Iris pigment epithelial cell (primary cell): ENCODE results near the gene SLC22A7.

Source experiments
- DNase-seq: peaks from one replicate; pipeline ENCODE4 v3.0.0-alpha.2; 2011; ENCODE audit warnings: low read depth

SLC22A7 gene, protein sequence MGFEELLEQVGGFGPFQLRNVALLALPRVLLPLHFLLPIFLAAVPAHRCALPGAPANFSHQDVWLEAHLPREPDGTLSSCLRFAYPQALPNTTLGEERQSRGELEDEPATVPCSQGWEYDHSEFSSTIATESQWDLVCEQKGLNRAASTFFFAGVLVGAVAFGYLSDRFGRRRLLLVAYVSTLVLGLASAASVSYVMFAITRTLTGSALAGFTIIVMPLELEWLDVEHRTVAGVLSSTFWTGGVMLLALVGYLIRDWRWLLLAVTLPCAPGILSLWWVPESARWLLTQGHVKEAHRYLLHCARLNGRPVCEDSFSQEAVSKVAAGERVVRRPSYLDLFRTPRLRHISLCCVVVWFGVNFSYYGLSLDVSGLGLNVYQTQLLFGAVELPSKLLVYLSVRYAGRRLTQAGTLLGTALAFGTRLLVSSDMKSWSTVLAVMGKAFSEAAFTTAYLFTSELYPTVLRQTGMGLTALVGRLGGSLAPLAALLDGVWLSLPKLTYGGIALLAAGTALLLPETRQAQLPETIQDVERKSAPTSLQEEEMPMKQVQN

DNA sequence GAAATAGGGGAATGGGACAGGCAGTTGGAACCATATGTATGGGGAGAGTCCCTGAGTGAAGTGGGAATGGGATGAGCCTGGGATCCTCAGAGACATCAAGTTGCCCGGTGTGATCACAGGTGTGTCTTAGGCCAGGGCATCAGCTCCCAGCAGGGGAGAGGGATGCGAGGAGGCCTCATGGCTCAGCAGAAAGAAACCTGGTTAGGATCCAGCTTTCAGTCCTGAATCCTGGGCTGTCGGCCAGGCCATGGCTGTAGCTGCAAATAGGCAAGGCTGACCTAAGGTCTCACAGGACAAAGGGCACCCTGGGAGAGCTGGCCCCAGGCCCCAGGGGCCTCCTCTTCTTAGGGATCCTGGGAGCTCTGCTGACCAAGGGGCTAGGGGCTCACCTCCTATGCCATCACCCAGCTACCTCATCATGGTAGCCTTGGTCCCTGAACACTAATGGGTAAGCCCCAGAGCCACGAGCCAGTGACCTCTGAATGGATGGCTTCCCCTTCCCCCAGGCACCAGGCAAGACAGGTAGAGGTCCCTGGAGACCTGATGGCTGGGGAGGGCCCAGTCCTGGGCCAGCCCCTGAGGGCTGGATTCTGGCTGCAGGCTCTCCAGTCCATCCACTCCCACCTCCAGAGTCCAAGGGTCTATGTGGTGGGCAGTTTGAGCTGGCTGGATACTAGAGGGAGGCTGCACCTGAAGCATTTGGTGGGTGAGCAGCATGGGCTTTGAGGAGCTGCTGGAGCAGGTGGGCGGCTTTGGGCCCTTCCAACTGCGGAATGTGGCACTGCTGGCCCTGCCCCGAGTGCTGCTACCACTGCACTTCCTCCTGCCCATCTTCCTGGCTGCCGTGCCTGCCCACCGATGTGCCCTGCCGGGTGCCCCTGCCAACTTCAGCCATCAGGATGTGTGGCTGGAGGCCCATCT is at the start of gene SLC22A7:
TSS of gene SLC22A7 (plus strand) at position 617 of the 921 bp plus-strand sequence. CDS start at position 716, 99 bp downstream.
- DNase-seq = no peak

DNA sequence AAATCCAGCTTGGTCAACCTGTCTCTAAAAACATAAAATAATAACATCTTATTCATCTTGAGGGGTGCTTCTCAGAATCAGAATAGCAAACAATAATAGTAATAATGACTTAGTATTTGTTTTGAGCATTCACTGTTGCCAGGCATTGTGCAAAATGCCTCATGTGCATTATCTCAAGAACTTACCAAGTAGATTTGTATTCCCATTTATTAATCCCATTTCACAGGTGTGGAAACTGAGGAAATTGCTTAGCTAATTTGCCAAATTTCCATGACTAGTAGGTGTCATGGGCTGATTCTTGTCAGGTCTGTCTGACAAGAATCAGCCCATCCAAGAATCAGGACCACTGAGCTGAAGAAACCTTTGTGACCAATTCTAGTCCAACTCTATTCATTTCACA is 49.3 kb upstream of the SLC22A7 start:
- DNase-seq = no peak

DNA sequence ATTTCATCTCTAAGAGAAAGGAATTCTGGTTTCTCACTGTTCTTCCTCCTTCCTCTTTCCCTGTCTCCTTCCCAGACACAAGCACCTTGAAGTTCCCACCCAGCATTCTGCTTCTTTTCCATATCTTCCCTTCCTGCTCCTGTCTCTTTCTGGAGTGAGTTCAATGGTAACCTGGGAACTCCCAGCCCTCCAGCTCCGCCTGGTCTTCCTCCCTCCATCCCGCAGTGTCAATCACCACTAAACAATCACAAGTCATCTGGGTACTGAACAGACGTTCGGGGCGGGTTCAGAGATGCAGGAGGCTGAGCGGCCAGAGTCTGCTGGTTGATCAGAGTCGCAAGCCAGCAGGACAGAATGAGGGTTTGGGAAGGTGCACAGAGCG is 47.1 kb upstream of the SLC22A7 start:
- no peak for DNase-seq

DNA sequence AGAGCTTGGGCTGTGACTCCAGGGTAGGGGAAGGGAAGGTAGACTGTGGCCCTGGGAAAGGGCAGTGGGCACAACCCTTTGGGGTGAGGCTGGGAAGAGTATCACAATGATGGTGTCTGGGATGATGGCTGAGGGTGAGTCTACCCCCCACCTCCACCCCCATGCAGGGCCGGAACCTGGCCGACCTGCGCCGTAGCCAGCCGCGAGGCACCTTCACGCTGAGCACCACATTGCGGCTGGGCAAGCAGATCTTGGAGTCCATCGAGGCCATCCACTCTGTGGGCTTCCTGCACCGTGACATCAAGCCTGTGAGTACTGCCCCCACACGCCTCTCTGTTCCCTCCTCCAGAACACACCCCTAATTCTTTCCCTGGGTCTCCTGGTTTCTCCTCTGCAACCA is 44.7 kb upstream of the SLC22A7 start:
- no peak for DNase-seq

DNA sequence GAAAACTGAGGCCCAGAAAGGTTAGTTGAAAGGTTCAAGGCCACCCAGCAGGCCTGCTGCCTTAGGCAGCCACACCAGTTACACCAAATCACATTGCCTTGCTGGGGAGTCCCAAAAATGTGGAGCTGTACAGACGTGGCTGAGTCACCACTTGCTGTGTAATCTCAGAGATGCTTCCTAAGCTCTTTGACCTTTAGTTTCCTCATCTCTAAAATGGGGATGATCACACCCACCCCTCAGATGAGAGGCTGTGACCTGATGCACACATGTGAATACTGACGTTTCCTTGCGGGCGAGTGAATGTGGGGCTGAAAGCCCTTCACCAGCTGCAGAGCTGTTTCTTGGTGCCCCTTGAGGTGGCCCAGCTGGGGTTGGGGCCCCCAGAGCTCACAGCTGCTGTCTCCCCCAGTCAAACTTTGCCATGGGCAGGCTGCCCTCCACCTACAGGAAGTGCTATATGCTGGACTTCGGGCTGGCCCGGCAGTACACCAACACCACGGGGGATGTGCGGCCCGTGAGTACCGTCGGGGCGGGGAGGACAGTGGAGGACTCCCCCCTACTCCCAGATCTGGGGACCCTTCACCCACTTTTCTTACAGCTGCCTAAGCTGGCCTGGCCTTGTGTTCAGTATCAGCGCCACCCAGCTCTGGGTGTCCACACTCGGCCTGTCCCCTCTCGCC is 43.8 kb upstream of the SLC22A7 start:
- DNase-seq = peak; percentile 55

DNA sequence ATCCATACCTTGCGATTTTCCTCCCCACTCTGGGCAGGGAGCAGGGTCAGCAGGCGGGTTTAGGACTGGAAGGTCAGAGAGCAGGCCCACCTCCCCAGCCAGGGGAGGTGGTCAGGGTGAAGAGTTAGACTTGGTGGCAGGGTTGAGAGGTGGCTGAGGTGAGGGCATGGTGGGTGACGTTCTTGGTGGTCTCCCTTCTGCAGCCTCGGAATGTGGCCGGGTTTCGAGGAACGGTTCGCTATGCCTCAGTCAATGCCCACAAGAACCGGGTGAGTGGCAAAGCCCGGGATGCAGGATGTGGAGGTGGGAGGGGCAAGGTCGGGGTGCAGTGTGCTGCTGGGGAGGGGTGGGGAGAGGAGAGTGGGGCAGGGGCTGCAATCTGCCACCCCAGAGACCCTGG is 43.2 kb upstream of the SLC22A7 start:
- no peak for DNase-seq

DNA sequence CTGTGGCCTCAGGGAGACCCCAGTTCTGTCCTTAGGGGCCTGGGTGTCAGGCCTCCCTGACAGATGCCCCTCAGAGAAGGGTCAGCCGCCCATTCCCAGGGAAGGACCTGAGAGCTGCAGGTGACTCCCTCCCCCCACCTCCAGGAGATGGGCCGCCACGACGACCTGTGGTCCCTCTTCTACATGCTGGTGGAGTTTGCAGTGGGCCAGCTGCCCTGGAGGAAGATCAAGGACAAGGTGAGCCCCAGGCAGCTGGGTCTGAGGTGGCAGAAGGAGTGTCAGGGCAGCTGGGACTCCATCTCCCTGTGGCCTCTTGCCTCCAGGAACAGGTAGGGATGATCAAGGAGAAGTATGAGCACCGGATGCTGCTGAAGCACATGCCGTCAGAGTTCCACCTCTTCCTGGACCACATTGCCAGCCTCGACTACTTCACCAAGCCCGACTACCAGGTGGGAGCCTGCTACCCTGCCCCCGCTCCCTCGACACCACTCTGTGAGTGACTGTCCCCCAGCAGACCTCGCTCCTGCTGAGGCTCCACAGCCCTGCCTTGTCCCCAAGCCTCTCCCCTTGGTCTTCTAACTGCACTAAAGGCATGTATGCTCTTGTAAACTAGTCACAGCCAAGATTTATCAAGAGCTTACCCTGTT is 42.5 kb upstream of the SLC22A7 start:
- no peak for DNase-seq

DNA sequence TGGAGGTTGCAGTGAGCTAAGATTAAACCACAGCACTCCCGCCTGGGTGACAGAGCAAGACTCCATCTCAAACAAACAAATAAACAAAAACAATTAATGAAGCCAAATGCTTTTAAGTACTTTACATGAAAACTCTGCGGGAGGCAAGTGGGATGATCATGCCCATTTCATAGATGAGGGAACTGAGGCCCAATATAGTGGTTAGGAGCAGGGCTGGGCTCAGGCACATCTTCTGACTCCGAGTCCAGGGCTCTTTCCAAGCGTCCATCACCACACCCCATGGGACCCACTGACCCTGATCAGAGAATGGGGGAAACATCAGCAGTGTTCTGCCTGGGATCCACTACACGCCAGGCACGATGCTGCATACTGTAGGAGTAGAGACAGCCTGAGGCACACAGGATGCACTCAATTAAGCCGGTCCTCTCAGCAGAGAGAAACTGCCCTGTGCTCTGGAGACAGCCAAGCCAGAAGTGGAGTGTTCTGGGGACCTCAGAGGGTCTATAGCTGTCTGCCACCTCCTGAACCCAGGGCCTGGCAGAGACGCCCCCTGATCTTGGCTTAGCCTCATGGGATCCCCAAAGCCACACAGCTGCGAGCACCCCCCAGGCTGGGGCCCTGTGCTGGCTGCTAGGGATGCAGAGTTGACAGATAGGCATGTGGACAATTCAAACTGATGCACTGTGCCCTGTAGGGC is 41.2 kb upstream of the SLC22A7 start:
- no peak for DNase-seq

DNA sequence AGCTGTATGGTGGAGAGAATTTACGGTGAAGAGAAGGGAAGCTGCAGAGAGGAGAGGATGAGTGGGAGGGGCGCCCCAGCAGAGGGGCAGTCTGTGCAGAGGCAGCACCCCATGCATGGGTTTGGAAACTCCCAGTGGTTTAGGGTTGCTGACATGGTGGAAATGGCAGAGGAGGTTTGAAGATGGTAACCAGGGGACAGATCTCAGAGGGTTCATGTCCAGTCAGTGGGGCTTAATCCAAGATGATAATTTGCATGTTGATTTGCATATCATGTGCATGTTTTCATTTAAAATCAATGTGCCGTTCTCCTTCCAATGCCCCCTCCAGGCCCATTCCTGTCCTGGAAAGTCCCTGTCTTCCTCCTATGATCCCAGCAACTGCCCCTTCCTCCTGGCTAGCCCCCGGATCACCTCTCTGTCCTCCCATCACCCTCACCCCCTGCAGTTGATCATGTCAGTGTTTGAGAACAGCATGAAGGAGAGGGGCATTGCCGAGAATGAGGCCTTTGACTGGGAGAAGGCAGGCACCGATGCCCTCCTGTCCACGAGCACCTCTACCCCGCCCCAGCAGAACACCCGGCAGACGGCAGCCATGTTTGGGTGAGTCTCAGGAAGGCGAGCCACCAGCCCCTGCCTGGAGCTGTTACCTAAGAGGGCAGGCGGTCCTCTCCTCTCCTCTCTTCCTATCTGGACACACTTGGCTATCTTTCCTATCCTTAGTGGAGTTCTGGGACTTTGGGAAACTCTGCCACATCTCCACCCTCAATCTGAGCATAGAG is 40.5 kb upstream of the SLC22A7 start:
- DNase-seq = no peak

DNA sequence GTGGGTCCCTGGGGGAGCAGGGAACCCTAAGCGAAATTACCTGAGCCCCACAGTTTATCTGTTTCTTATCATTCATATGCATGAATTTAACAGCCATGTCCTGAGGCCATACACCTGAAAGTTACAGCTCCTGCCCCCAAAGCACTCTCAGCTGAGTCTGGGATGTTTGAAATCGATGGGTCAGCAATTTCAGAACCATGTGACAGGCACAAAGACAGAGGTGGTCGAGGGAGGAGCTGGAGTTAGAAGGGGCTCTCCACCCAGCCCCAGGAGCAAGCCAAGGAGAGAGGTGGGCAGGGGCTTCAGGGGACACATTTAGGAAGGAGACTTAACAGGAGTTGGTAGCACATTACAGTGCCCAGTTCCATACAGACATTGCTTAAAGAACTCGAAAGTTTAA is 39.9 kb upstream of the SLC22A7 start:
- DNase-seq = no peak

DNA sequence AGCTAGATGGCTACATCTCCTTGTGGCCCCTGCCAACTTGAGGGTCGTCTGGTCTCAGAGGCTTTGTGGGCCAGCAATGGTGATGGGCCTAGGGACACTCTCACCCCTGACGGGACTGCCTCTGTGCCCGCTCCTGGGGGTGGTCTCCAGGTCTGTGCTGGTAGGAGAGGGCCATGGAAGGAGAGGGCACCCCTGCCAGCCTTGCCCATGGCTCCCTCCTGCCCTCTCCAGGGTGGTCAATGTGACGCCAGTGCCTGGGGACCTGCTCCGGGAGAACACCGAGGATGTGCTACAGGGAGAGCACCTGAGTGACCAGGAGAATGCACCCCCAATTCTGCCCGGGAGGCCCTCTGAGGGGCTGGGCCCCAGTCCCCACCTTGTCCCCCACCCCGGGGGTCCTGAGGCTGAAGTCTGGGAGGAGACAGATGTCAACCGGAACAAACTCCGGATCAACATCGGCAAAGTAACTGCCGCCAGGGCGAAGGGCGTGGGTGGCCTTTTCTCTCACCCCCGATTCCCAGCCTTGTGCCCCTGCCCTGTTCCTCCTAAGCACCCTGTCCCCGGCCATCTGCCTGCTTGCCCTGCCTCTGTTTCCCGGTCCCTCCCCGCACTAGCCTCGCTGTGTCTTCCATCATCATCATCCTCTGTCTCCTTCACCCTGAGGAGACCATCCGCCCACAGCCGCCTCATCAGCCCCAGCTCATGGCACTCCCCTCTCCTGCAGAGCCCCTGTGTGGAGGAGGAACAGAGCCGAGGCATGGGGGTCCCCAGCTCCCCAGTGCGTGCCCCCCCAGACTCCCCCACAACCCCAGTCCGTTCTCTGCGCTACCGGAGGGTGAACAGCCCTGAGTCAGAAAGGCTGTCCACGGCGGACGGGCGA is 39.0 kb upstream of the SLC22A7 start:
- no peak for DNase-seq

DNA sequence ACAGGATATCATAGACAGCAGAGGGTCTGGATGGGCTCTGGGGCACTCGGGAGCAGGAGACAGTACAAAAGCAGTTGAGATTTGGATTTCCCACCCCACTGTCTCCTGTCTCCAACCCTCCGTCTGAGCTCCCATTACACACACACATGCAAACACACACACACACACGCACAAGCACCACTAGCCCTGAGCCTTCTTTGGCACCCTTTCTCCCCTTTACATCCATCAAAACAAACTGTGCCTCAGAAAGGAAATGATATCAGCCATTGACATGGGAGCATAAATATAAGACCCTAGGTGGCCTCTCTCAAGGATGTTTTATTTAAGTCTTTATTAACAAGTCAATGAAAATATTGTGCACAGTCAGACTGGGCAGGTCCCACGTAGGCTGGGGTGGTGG is 37.3 kb upstream of the SLC22A7 start:
- DNase-seq = no peak

DNA sequence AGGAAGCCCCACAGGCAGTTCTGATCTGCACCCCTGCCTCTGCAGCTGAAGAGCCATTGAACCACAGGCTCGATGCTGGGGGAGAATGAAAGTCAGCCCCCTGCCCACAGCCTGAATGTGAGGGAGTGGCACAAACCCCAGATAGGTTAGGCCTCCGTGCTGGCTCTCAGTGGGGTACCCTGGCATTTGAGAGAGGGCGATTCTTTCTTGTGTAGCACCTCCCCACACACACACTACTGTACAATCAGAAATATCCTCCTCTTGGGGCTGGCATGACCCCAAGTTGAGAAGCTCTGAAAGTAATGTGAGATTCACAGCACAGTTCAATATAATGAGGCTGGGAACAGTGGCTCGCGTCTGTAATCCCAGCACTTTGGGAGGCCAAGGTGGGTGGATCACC is 36.9 kb upstream of the SLC22A7 start:
- no peak for DNase-seq

DNA sequence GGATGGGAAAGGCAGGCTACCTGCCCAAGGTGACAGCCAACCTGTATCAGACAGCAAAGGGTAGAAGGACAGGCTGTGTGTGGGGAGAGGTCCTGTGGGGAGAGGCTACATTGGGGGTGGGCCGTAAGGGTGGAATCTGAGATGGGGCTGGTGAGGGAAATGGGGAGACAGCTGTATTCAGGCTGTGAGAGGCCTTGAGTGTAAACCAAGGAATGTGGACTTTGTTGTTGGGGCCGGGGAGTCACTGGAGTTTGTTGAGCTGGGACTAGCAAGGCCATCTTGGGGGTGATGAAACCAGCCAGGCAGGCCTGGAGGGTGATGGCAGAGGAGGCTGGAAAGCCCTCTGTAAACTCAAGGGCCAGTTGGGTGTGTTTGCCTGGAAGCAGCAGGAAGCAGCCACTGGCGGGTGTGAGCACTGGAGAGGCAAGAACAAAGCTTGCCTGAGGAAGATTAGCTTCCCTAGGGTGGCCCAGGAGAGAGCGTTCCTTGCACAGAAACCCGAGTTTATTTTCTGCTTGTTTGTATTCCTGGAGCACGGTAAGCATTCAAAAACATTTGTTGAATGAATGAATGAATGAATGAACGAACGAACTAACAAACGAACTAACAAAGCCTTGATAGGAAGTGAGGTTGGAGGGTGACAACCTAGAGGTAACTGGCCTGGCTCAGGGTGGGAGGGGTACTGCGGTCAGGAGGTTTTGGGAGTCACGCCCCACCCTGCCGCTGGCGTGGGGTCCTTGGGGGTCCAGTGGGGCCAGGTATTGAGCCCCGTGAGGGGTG is 35.9 kb upstream of the SLC22A7 start:
- no peak for DNase-seq

DNA sequence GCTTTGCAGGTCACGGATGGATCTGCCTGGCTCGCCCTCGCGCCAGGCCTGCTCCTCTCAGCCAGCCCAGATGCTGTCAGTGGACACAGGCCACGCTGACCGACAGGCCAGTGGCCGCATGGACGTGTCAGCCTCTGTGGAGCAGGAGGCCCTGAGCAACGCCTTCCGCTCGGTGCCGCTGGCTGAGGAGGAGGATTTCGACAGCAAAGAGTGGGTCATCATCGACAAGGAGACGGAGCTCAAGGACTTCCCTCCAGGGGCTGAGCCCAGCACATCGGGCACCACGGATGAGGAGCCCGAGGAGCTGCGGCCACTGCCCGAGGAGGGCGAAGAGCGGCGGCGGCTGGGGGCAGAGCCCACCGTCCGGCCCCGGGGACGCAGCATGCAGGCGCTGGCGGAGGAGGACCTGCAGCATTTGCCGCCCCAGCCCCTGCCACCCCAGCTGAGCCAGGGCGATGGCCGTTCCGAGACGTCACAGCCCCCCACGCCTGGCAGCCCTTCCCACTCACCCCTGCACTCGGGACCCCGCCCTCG is 35.2 kb upstream of the SLC22A7 start:
- DNase-seq = no peak

DNA sequence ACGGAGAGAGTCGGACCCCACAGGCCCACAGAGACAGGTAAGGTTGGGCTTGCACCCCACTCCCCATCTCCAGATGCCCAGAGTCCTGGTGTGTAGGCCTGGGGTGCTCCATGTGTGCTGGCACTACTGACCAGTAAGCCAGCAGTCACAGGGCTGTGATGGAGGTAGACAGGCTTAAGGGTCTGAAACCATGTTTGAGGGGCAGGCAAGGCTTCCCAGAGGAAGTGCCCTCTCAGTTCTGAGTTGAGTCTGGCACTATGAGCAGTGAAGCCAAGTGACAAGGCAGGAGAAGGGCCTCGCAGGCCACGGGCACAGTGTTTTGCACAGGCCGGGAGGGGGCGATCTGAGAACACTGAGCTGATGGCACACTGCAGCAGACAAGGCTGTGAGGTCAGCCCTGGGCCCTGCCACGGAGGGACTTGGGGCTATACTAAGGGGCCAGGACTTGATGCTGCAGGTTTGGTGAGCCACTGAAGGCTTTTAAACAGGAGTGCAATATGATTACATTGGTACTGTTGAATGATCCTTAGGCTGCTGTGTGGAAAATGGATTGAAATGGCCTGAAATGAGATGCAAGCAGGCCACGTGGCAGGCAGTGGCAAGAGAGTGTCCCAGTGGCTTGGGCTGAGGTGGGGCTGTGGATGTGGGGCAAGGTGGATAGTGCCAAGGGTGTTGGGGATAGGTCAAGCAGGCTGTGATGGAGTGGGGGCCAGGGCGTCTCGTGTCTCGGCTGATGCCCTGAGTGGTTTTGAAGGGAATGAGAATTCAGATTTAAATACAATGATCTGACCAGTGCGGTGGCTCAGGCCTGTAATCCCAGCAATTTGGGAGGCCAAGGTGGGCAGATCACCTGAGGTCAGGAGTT is 34.5 kb upstream of the SLC22A7 start:
- DNase-seq = peak; percentile 60

DNA sequence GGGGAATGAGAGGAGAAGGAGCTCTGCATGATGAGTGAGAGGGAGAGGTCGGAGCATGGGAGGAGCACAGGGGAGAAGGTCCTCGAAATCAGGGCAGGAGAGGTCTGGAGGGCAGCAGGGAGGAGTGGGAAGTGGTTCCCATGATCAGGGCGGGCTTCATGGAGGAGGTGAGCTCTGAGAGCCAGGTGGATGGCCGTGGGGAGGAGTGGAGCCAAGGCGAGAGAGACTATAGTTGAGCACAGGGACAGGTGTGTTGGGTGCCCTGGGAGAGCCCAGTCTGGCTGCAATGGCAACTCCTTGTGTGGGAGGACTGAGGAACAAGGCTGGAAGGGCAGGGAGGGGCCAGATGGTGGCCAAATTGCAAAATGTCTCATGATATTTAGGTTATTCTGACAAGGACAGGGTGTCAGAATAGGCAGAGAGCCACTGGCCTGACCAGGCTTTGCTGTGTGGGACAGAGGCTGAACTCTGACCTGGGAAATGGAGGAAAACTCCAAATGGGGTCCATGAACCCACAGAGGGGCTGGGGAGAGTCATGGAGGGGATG is 33.4 kb upstream of the SLC22A7 start:
- no peak for DNase-seq
